H9 (cell line): ENCODE measurements around the gene ACTL7A. TPM values are rescaled to one million over a fixed set of nuclear protein-coding genes. Genes with fewer than 3 reads are reported as not detected.

Source experiments
- DNase-seq: peaks from one replicate; pipeline ENCODE4 v3.0.0-alpha.2; 2017
- H2AFZ ChIP-seq: one replicate; pipeline ENCODE4 v1.6.1; 2013; ENCODE audit warnings: mild to moderate bottlenecking, low read length, control low read depth, moderate library complexity
- H2AK5ac ChIP-seq: 2 replicates; pipeline ENCODE4 v1.6.1; 2013; ENCODE audit warnings: low read length, control low read depth, mixed read lengths; ENCODE audit not compliant: insufficient read length
- H2BK120ac ChIP-seq: one replicate; pipeline ENCODE4 v1.6.1; 2013; ENCODE audit warnings: low read depth, mild to moderate bottlenecking, low read length, control low read depth, inconsistent platforms; ENCODE audit not compliant: poor library complexity, severe bottlenecking
- H2BK12ac ChIP-seq: 2 replicates; pipeline ENCODE4 v1.6.1; 2013; ENCODE audit warnings: low read length, control low read depth, mixed read lengths, low read depth; ENCODE audit not compliant: insufficient read length
- H2BK15ac ChIP-seq: 2 replicates; pipeline ENCODE4 v1.6.1; 2013; ENCODE audit warnings: low read depth, low read length, control low read depth
- H2BK20ac ChIP-seq: one replicate; pipeline ENCODE4 v1.6.1; 2013; ENCODE audit warnings: low read depth, mild to moderate bottlenecking, low read length, control low read depth, inconsistent platforms; ENCODE audit not compliant: poor library complexity, severe bottlenecking
- H2BK5ac ChIP-seq: 2 replicates; pipeline ENCODE4 v1.6.1; 2013; ENCODE audit warnings: low read length, control low read depth, mixed read lengths; ENCODE audit not compliant: insufficient read length
- H3K14ac ChIP-seq: 2 replicates; pipeline ENCODE4 v1.6.1; 2013; ENCODE audit warnings: low read length, control low read depth; ENCODE audit not compliant: insufficient read depth
- H3K18ac ChIP-seq: 2 replicates; pipeline ENCODE4 v1.6.1; 2013; ENCODE audit warnings: low read depth, mild to moderate bottlenecking, mixed read lengths, low read length, control low read depth; ENCODE audit not compliant: insufficient read length
- H3K23ac ChIP-seq: 2 replicates; pipeline ENCODE4 v1.6.1; 2013; ENCODE audit warnings: low read length, control low read depth, mixed read lengths, low read depth; ENCODE audit not compliant: insufficient read length
- H3K23me2 ChIP-seq: 2 replicates; pipeline ENCODE4 v1.6.1; 2013; ENCODE audit warnings: low read depth, mild to moderate bottlenecking, mixed read lengths, low read length, control low read depth; ENCODE audit not compliant: insufficient read length, poor library complexity, severe bottlenecking
- H3K27ac ChIP-seq: 2 replicates; pipeline ENCODE4 v1.5.1; 2013; ENCODE audit warnings: low read length, control low read depth, mixed read lengths, low read depth; ENCODE audit not compliant: insufficient read length
- H3K27me3 ChIP-seq: 2 replicates; pipeline ENCODE4 v1.6.1; 2013; ENCODE audit warnings: low read length, control low read depth, inconsistent platforms; ENCODE audit not compliant: insufficient read depth
- H3K4ac ChIP-seq: 2 replicates; pipeline ENCODE4 v1.6.1; 2013; ENCODE audit warnings: low read depth, mild to moderate bottlenecking, control low read depth, inconsistent platforms, low read length, moderate library complexity
- H3K4me1 ChIP-seq: 2 replicates; pipeline ENCODE4 v1.6.1; 2013; ENCODE audit warnings: low read length, control low read depth, inconsistent platforms; ENCODE audit not compliant: insufficient read depth
- H3K4me2 ChIP-seq: 2 replicates; pipeline ENCODE4 v1.6.1; 2013; ENCODE audit warnings: low read length, control low read depth, mixed read lengths; ENCODE audit not compliant: insufficient read length, insufficient read depth
- H3K56ac ChIP-seq: 2 replicates; pipeline ENCODE4 v1.6.1; 2013; ENCODE audit warnings: low read depth, mild to moderate bottlenecking, mixed read lengths, low read length, control low read depth; ENCODE audit not compliant: insufficient read length
- H3K79me1 ChIP-seq: 2 replicates; pipeline ENCODE4 v1.6.1; 2013; ENCODE audit warnings: low read depth, mild to moderate bottlenecking, moderate library complexity, low read length, control low read depth, inconsistent platforms; ENCODE audit not compliant: insufficient read depth, poor library complexity, severe bottlenecking
- H3K79me2 ChIP-seq: 2 replicates; pipeline ENCODE4 v1.6.1; 2013; ENCODE audit warnings: low read length, control low read depth, inconsistent platforms; ENCODE audit not compliant: insufficient read depth
- H3K9ac ChIP-seq: 2 replicates; pipeline ENCODE4 v1.6.1; 2013; ENCODE audit warnings: low read length, control low read depth, mixed read lengths; ENCODE audit not compliant: insufficient read length; ENCODE audit errors: extremely low read depth
- H3K9me3 ChIP-seq: one replicate; pipeline ENCODE4 v1.6.1; 2013; ENCODE audit warnings: low read depth, low read length, inconsistent platforms; ENCODE audit not compliant: control insufficient read depth
- H3T11ph ChIP-seq: one replicate; pipeline ENCODE4 v1.6.1; 2013; ENCODE audit warnings: mild to moderate bottlenecking, low read length, control low read depth, inconsistent platforms
- H4K20me1 ChIP-seq: one replicate; pipeline ENCODE4 v1.6.1; 2013; ENCODE audit not compliant: control insufficient read depth, insufficient read length, insufficient read depth
- H4K5ac ChIP-seq: 2 replicates; pipeline ENCODE4 v1.6.1; 2013; ENCODE audit warnings: low read depth, mild to moderate bottlenecking, mixed read lengths, low read length, control low read depth; ENCODE audit not compliant: insufficient read length
- H4K8ac ChIP-seq: replicated peaks from 2 replicates; pipeline ENCODE4 v1.6.1; 2013; ENCODE audit warnings: low read length, control low read depth, mixed read lengths, low read depth; ENCODE audit not compliant: insufficient read length
- H4K91ac ChIP-seq: 2 replicates; pipeline ENCODE4 v1.6.1; 2013; ENCODE audit warnings: low read depth, mild to moderate bottlenecking, moderate library complexity, mixed read lengths, low read length, control low read depth; ENCODE audit not compliant: insufficient read length
- H3K27ac Mint-ChIP-seq, 3 experiments: 2 replicates in 2 of 3; 3 replicates in 1 of 3; pipeline ENCODE4 v1.8.0; 2020 to 2021; ENCODE audit warnings: mixed read lengths in 3 of 3, mild to moderate bottlenecking in 1 of 3, moderate library complexity in 1 of 3
- H3K27me3 Mint-ChIP-seq: 2 replicates; pipeline ENCODE4 v1.8.0; 2021; ENCODE audit warnings: low read depth, mild to moderate bottlenecking, moderate library complexity, mixed read lengths
- H3K36me3 Mint-ChIP-seq, 3 experiments: 2 replicates in 2 of 3; 3 replicates in 1 of 3; pipeline ENCODE4 v1.8.0; 2020 to 2021; ENCODE audit warnings: low read depth in 3 of 3, mixed read lengths in 3 of 3; ENCODE audit not compliant: insufficient read depth in 1 of 3
- H3K4me1 Mint-ChIP-seq, 2 experiments: 2 replicates each; pipeline ENCODE4 v1.8.0; 2020; ENCODE audit warnings: mixed read lengths in 2 of 2
- H3K4me3 Mint-ChIP-seq, 2 experiments: 2 replicates in 1 of 2; 3 replicates in 1 of 2; pipeline ENCODE4 v1.8.0; 2020 to 2021; ENCODE audit warnings: mild to moderate bottlenecking in 2 of 2, mixed read lengths in 2 of 2, moderate library complexity in 1 of 2
- H3K9me3 Mint-ChIP-seq, 2 experiments: 2 replicates in 1 of 2; 3 replicates in 1 of 2; pipeline ENCODE4 v1.8.0; 2020; ENCODE audit warnings: mild to moderate bottlenecking in 2 of 2, mixed read lengths in 2 of 2, moderate library complexity in 1 of 2
- WGBS: extraction: QIAGEN DNeasy Blood & Tissue Kit; methylation state at CpG from one replicate; pipeline ENCODE4 v1.1.7; 2013; ENCODE audit warnings: missing lambda C conversion rate, low lambda C conversion rate, mixed read lengths; ENCODE audit not compliant: insufficient read length; ENCODE audit errors: extremely low coverage; 5-methylcytosine and 5-hydroxymethylcytosine counted together
- total RNA-seq: library from RNA; stranded (reverse); gene quantifications from 2 replicates; pipeline ENCODE4 v1.2.1, GENCODE V29; 2021
- TF ChIP-seq, protein P1 (sequence below): fragments of 200-600 bp; sonication (generic); conservative IDR thresholded peaks from 3 replicates; pipeline ENCODE4 v1.8.0; 2021; ENCODE audit warnings: antibody characterized with exemption, mild to moderate bottlenecking

The ACTL7A gene
- total RNA-seq, 1 experiment from 2014 or later = not detected

DNA sequence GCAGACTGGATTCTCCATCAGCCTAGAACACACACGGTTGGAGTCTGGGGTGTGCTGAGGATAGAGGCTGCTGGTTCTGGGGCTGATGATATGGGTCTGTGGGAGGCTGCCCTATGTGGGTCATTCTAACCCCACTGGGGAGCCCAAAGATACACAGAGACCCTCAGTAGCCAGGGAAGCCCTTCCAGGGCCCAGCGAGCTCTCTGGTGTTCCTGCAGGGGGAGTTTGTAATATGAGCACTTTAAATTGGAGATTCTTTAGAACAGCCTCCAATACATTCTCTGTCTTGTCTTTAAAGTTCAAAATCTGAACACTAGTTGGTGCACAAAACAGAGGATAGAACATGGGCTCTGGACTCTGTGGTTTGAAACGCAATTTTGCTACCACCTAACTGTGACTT lies 2.4 kb downstream of the ACTL7A start:
- H3K56ac ChIP-seq = no peak overlapping the region
- H3K4me2 ChIP-seq = no peak overlapping the region
- no peak overlapping the region for H3K9ac ChIP-seq
- TF ChIP-seq, protein P1, sequence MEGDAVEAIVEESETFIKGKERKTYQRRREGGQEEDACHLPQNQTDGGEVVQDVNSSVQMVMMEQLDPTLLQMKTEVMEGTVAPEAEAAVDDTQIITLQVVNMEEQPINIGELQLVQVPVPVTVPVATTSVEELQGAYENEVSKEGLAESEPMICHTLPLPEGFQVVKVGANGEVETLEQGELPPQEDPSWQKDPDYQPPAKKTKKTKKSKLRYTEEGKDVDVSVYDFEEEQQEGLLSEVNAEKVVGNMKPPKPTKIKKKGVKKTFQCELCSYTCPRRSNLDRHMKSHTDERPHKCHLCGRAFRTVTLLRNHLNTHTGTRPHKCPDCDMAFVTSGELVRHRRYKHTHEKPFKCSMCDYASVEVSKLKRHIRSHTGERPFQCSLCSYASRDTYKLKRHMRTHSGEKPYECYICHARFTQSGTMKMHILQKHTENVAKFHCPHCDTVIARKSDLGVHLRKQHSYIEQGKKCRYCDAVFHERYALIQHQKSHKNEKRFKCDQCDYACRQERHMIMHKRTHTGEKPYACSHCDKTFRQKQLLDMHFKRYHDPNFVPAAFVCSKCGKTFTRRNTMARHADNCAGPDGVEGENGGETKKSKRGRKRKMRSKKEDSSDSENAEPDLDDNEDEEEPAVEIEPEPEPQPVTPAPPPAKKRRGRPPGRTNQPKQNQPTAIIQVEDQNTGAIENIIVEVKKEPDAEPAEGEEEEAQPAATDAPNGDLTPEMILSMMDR = peak; percentile 26; the same call in 1 of the 3 replicates
- no peaks in the 10 kb centered on the region for H3K23me2 ChIP-seq
- H3K18ac ChIP-seq = no peak overlapping the region
- no peak for DNase-seq
- H3K23ac ChIP-seq = no peak overlapping the region
- no peak overlapping the region for H2BK5ac ChIP-seq
- WGBS = no CpG with 5 or more reads among the region's 3 CpGs
- H2BK120ac ChIP-seq = no peak overlapping the region
- no peaks in the 10 kb centered on the region for H3K9me3 ChIP-seq
- no peak overlapping the region for H2BK15ac ChIP-seq
- Mint-ChIP-seq H3K27me3 (no peaks in the 10 kb centered on the region; the same call in 1 of the 2 replicates), H3K36me3 (peaks cover 4 to 25% (median 4%) of the 10 kb centered on the region in 3 experiments; a peak in 4 of 7 replicates), H3K4me1 (no peaks in the 10 kb centered on the region), H3K4me3 (no peak overlapping the region), H3K9me3 (no peaks in the 10 kb centered on the region), H3K27ac (no peak overlapping the region)
- no peak overlapping the region for H3K27ac ChIP-seq
- no peak overlapping the region for H3K14ac ChIP-seq
- no peak overlapping the region for H4K91ac ChIP-seq
- no peak overlapping the region for H3T11ph ChIP-seq
- H3K4ac ChIP-seq = no peak overlapping the region
- no peak overlapping the region for H2AFZ ChIP-seq
- no peaks in the 10 kb centered on the region for H3K27me3 ChIP-seq
- H2BK20ac ChIP-seq = no peak overlapping the region
- H3K4me1 ChIP-seq = no peaks in the 10 kb centered on the region
- no peak overlapping the region for H4K5ac ChIP-seq
- no peaks in the 10 kb centered on the region for H4K20me1 ChIP-seq
- no peaks in the 10 kb centered on the region for H3K79me2 ChIP-seq
- no peaks in the 10 kb centered on the region for H3K79me1 ChIP-seq
- no peak overlapping the region for H4K8ac ChIP-seq
- no peak overlapping the region for H2AK5ac ChIP-seq
- H2BK12ac ChIP-seq = no peak overlapping the region
